Measurements from ENCODE around the gene TFF3. TPM values are rescaled to one million over a fixed set of nuclear protein-coding genes. Genes with fewer than 3 reads are reported as not detected.

The TFF3 gene
- total RNA-seq, 4 donors from 2014 or later, result 164 to 2,581 (median 367) TPM

- WGBS, 2 donors (ENCODE audit: low coverage in 1 of 2), result 88 to 90% methylated on average over 2 to 14 of the region's 14 CpGs
- intact Hi-C loops (cut with DNase I; ENCODE audit: low total_unique reads), result no loop called here
These were observed 37.4 kb upstream of the TFF3 start for GRCh38 chr21:42352441-42353095.

DNA sequence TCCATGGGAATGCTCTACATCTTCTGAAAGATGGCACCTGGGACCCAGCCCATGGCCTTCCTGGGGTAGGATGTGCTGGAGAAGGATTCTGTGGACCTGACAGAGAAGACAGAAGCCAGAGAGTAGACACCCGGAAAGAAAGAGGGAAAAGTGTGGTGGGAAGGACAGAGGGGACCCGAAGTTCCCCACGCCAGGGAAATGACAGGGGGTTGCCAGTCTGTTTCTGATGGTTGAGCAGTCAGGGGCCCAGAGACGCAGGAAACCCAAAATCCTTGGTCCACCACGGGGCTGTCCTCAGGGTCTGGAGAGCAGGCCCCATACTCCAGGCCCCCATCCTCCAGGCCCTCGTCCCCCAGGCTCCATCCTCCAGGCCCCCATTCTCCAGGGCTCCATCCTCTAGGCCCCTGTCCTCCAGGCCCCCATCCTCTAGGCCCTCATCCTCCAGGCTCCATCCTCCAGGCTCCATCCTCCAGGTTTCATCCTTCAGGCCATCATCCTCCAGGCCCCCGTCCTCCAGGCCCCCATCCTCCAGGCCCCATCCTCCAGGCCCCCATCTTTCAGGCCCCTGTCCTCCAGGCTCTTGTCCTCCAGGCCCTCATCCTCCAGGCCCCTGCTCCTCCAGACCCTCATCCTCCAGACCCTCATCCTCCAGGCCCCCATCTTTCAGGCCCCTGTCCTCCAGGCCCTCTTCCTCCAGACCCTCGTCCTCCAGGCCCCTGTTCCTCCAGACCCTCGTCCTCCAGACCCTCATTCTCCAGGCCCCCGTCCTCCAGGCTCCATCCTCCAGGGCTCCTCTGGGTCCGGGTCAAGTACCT lies 36.6 kb upstream of the TFF3 start:
- Histone ChIP-seq H3K27me3 (no peaks in the 10 kb centered on the region), H3K4me1 (no peaks in the 10 kb centered on the region), H3K27ac (no peak overlapping the region), H3K9me3 (peaks cover 0 to 12% of the 10 kb centered on the region in 2 donors), H3K36me3 (no peaks in the 10 kb centered on the region), H3K4me3 (no peak overlapping the region)
- no peak for TF ChIP-seq POLR2AphosphoS5 (IDR thresholded peaks at IDR 0.05)
- no peak for TF ChIP-seq CTCF (IDR thresholded peaks at IDR 0.05)
- no peak for TF ChIP-seq EP300 (IDR thresholded peaks at IDR 0.05; ENCODE audit: low read depth)
- no peak for TF ChIP-seq POLR2A (IDR thresholded peaks at IDR 0.05)
- 73 to 77% methylated on average over 8 to 11 of the region's 11 CpGs for WGBS, 2 donors (ENCODE audit: low coverage in 1 of 2)
- in situ Hi-C loops (cut with MboI; ENCODE audit: low pct_ligation_motif_present in 1 of 4, low pct_unique_long_range_greater_than_20kb in 1 of 4, low sequenced_read_pairs in 3 of 4), result no loop called here
- DNase-seq, result no peak
- intact Hi-C loops (cut with DNase I; ENCODE audit: low total_unique reads), result no loop called here

More at GRCh38 chr21:42352441-42353095, 37.4 kb upstream of the TFF3 start:
- Histone ChIP-seq H3K9me3 (peaks cover 0 to 12% of the 10 kb centered on the region in 2 donors), H3K36me3 (no peaks in the 10 kb centered on the region), H3K27me3 (no peaks in the 10 kb centered on the region), H3K4me3 (no peak overlapping the region), H3K27ac (no peak overlapping the region), H3K4me1 (no peaks in the 10 kb centered on the region)
- no peak for DNase-seq
- in situ Hi-C loops (cut with MboI; ENCODE audit: low pct_ligation_motif_present in 1 of 4, low pct_unique_long_range_greater_than_20kb in 1 of 4, low sequenced_read_pairs in 3 of 4), result no loop called here
- TF ChIP-seq CTCF (IDR thresholded peaks at IDR 0.05) (no peak), POLR2A (IDR thresholded peaks at IDR 0.05) (no peak)

GRCh38 chr21:42350927-42351426 lies 35.8 kb upstream of the TFF3 start, which contains the start of gene TFF2:
Gene TFF2, minus strand, starts transcription at chr21:42350994. Its CDS starts 37 bp downstream, at chr21:42350957.
- Histone ChIP-seq H3K27ac (no peak within 1 kb of the TSS), H3K9me3 (peaks cover 0 to 11% of the 10 kb centered on the region in 2 donors), H3K4me3 (no peak within 1 kb of the TSS), H3K27me3 (no peaks in the 10 kb centered on the region), H3K4me1 (no peaks in the 10 kb centered on the region), H3K36me3 (no peaks in the 10 kb centered on the region)
- WGBS, 2 donors (ENCODE audit: low coverage in 1 of 2), result 66% methylated on average over 11 of the region's 13 CpGs; no CpG with 5 or more reads in 1 of the 2 donors
- intact Hi-C loops (cut with DNase I; ENCODE audit: low total_unique reads), result no loop called here
- in situ Hi-C loops (cut with MboI; ENCODE audit: low pct_ligation_motif_present in 1 of 4, low pct_unique_long_range_greater_than_20kb in 1 of 4, low sequenced_read_pairs in 3 of 4), result no loop called here
- TF ChIP-seq CTCF (IDR thresholded peaks at IDR 0.05), result no peak
- no peak for TF ChIP-seq POLR2AphosphoS5 (IDR thresholded peaks at IDR 0.05)
- no peak for TF ChIP-seq EP300 (IDR thresholded peaks at IDR 0.05; ENCODE audit: low read depth)
- TF ChIP-seq POLR2A (IDR thresholded peaks at IDR 0.05), result no peak
- DNase-seq, result no peak

DNA sequence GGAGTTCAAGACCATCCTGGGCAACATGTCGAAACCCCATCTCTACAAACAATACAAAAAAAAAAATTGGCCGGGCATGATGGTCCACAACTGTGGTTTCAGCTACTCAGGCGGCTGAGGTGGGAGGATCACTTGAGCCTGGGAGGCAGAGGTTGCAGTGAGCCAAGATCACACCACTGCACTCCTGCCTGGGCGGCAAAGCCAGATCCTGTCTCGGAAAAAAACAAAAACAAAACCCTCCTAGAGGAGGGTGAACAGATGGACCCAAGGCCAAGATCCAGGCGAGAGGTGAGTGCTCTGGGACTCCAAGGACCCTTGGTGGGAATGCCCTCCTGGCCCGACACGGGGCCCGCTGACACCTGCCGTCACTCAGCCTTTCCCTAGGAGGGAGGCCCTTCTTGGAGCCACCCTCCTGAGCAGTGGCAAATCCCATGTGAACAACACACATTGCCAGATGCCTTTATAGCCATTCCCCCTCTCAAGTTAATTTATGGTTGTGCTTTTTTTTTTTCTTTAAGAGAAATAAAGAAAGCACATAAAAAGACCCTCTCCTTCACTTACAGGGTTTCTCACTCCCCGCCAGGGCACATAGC lies 35.2 kb upstream of the TFF3 start:
- no peaks in the 10 kb centered on the region for H3K36me3 ChIP-seq
- TF ChIP-seq EP300 (IDR thresholded peaks at IDR 0.05; ENCODE audit: low read depth) (no peak), CTCF (IDR thresholded peaks at IDR 0.05) (no peak), POLR2A (IDR thresholded peaks at IDR 0.05) (no peak)
- no peak overlapping the region for H3K27ac ChIP-seq
- peaks cover 0 to 5% of the 10 kb centered on the region in 2 donors for H3K9me3 ChIP-seq
- no peak for DNase-seq
- whole genome bisulfite sequencing, 2 donors (ENCODE audit: low coverage in 1 of 2), result 70 to 90% methylated on average over 4 to 11 of the region's 11 CpGs
- in situ Hi-C loops (cut with MboI; ENCODE audit: low pct_ligation_motif_present in 1 of 4, low pct_unique_long_range_greater_than_20kb in 1 of 4, low sequenced_read_pairs in 3 of 4), result no loop called here
- H3K4me1 ChIP-seq, result no peaks in the 10 kb centered on the region
- no peaks in the 10 kb centered on the region for H3K27me3 ChIP-seq
- no peak overlapping the region for H3K4me3 ChIP-seq
- intact Hi-C loops (cut with DNase I; ENCODE audit: low total_unique reads), result no loop called here

Data from transverse colon (tissue), 4 donors.